HT1080 (cell line): Measurements from ENCODE around the gene ARHGEF37. TPM values are rescaled to one million over a fixed set of nuclear protein-coding genes. Genes with fewer than 3 reads are reported as not detected.
"Not testable (repeated sequence)": the region's sequence is repeated elsewhere in the genome, so short reads cannot be mapped to it uniquely, and the experiment has no call there.

Experiments
- DNase-seq: peaks from one replicate; pipeline ENCODE4 v3.0.0-alpha.2; 2015; ENCODE audit warnings: low read depth
- total RNA-seq: library from RNA; depleted of rRNA; stranded (reverse); fragments of >200 nt; shearing (Covaris generic); gene quantifications from 2 replicates; pipeline ENCODE4 v1.2.3, GENCODE V29; 2014

Gene ARHGEF37
- total RNA-seq, 1 experiment from 2014 or later = 0.02 TPM

GRCh38 chr5:149646564-149646963 is 65.3 kb downstream of the ARHGEF37 start:
- no peak for DNase-seq

GRCh38 chr5:149647334-149647733 is 66.0 kb downstream of the ARHGEF37 start:
- no peak for DNase-seq

GRCh38 chr5:149648464-149649393 is 67.4 kb downstream of the ARHGEF37 start:
- peak; percentile 61 for DNase-seq

GRCh38 chr5:149649730-149650129 is 68.4 kb downstream of the ARHGEF37 start:
- not testable (repeated sequence) for DNase-seq

- no peak for DNase-seq
Measured at GRCh38 chr5:149651686-149652085, 70.4 kb downstream of the ARHGEF37 start.

GRCh38 chr5:149652697-149653096 is 71.4 kb downstream of the ARHGEF37 start:
- no peak for DNase-seq

GRCh38 chr5:149654231-149654630 is 72.9 kb downstream of the ARHGEF37 start:
- no peak for DNase-seq

GRCh38 chr5:149654883-149655505 is 73.7 kb downstream of the ARHGEF37 start:
- DNase-seq = no peak

- DNase-seq = peak; percentile 43
Measured at GRCh38 chr5:149656576-149657182, 75.4 kb downstream of the ARHGEF37 start.

- DNase-seq = no peak
Measured at GRCh38 chr5:149657324-149657723, 76.0 kb downstream of the ARHGEF37 start.

- DNase-seq = no peak
Measured at GRCh38 chr5:149658299-149658698, 77.0 kb downstream of the ARHGEF37 start.

- DNase-seq = no peak
Measured at GRCh38 chr5:149664083-149664482, 82.8 kb downstream of the ARHGEF37 start.

- no peak for DNase-seq
Measured at GRCh38 chr5:149664666-149665415, 83.5 kb downstream of the ARHGEF37 start.

GRCh38 chr5:149665416-149666175 is 84.3 kb downstream of the ARHGEF37 start:
- no peak for DNase-seq

GRCh38 chr5:149666212-149666852 is 85.0 kb downstream of the ARHGEF37 start:
- DNase-seq = peak; percentile 41

GRCh38 chr5:149667084-149667828 is 86.0 kb downstream of the ARHGEF37 start:
- DNase-seq = peak; percentile 35

GRCh38 chr5:149667829-149668330 is 86.6 kb downstream of the ARHGEF37 start:
- no peak for DNase-seq

- not testable (repeated sequence) for DNase-seq
Measured at GRCh38 chr5:149669273-149669672, 88.0 kb downstream of the ARHGEF37 start.

- no peak for DNase-seq
Measured at GRCh38 chr5:149671544-149671943, 90.2 kb downstream of the ARHGEF37 start.
